ENCODE results near the gene EYA2. TPM values are rescaled to one million over a fixed set of nuclear protein-coding genes. Genes with fewer than 3 reads are reported as not detected.

EYA2 gene
- total RNA-seq, 1 experiment from 2014 or later = 0.33 TPM

- peaks cover 20% of the 10 kb centered on the region for H3K27me3 ChIP-seq (ENCODE audit: low read length)
- POLR2A ChIA-PET (ENCODE audit: unreplicated experiment) = no interaction called here
- H3K9me2 ChIP-seq (replicated peaks; ENCODE audit: low read length) = no peaks in the 10 kb centered on the region
- DNase-seq = peak; percentile 21
- no peaks in the 10 kb centered on the region for H4K20me1 ChIP-seq (ENCODE audit: low read length)
- H2AFZ ChIP-seq (ENCODE audit: low read length) = no peak overlapping the region
- BruUV-seq (replicated peaks) = no TSS peak
- H3F3A ChIP-seq (ENCODE audit: low read length, unreplicated experiment) = no peaks in the 10 kb centered on the region
- H3K79me2 ChIP-seq (ENCODE audit: low read length) = no peaks in the 10 kb centered on the region
- no peak overlapping the region for H3K9ac ChIP-seq (ENCODE audit: low read length)
- H3K36me3 ChIP-seq (ENCODE audit: low read depth, low read length) = no peaks in the 10 kb centered on the region
- CTCF ChIA-PET = no interaction called here
- intact Hi-C loops (cut with micrococcal nuclease) = no loop called here
- H3K27ac ChIP-seq (ENCODE audit: low read length) = no peak overlapping the region
- H3K4me2 ChIP-seq (ENCODE audit: low read length) = no peak overlapping the region
- H3K9me3 ChIP-seq (ENCODE audit: low read length) = no peaks in the 10 kb centered on the region
- H3K4me1 ChIP-seq (ENCODE audit: insufficient read depth, low read length) = no peaks in the 10 kb centered on the region
- TF ChIP-seq EZH2 (IDR thresholded peaks at IDR 0.05; ENCODE audit: low read length, unreplicated experiment) = no peak
- TF ChIP-seq EZH2phosphoT487 (IDR thresholded peaks at IDR 0.05; ENCODE audit: borderline replicate concordance, low read length) = no peak
- TF ChIP-seq CTCF (conservative IDR thresholded peaks at IDR 0.05; ENCODE audit: low read depth, low read length) = no peak
- no peak overlapping the region for H3K4me3 ChIP-seq (ENCODE audit: low read length)
- peak; percentile 42 for ATAC-seq
Observed at GRCh38 chr20:47008842-47009518, 114.3 kb downstream of the EYA2 start.

- no peaks in the 10 kb centered on the region for H3K9me2 ChIP-seq (replicated peaks; ENCODE audit: low read length)
- H3F3A ChIP-seq (ENCODE audit: low read length, unreplicated experiment) = no peaks in the 10 kb centered on the region
- no peaks in the 10 kb centered on the region for H3K79me2 ChIP-seq (ENCODE audit: low read length)
- H3K4me2 ChIP-seq (ENCODE audit: low read length) = no peak overlapping the region
- no peak overlapping the region for H3K4me3 ChIP-seq (ENCODE audit: low read length)
- no peaks in the 10 kb centered on the region for H3K4me1 ChIP-seq (ENCODE audit: insufficient read depth, low read length)
- no peak overlapping the region for H3K9ac ChIP-seq (ENCODE audit: low read length)
- no peak overlapping the region for H3K27ac ChIP-seq (ENCODE audit: low read length)
- BruUV-seq (replicated peaks) = no TSS peak
- H3K9me3 ChIP-seq (ENCODE audit: low read length) = no peaks in the 10 kb centered on the region
- ChIA-PET CTCF (no interaction called here), POLR2A (ENCODE audit: unreplicated experiment) (no interaction called here)
- intact Hi-C loops (cut with micrococcal nuclease) = loop anchor here (5.0 kb wide), 1 partner anchor 252 kb away; no protein-coding TSS in a partner anchor
- peaks cover 15% of the 10 kb centered on the region for H3K27me3 ChIP-seq (ENCODE audit: low read length)
- H3K36me3 ChIP-seq (ENCODE audit: low read depth, low read length) = no peaks in the 10 kb centered on the region
- H4K20me1 ChIP-seq (ENCODE audit: low read length) = no peaks in the 10 kb centered on the region
- no peak for DNase-seq
- TF ChIP-seq EZH2phosphoT487 (IDR thresholded peaks at IDR 0.05; ENCODE audit: borderline replicate concordance, low read length) = no peak
- TF ChIP-seq CTCF (conservative IDR thresholded peaks at IDR 0.05; ENCODE audit: low read depth, low read length) = no peak
- TF ChIP-seq EZH2 (IDR thresholded peaks at IDR 0.05; ENCODE audit: low read length, unreplicated experiment) = no peak
- H2AFZ ChIP-seq (ENCODE audit: low read length) = no peak overlapping the region
- no peak for ATAC-seq
Observed at GRCh38 chr20:47009784-47010183, 115.1 kb downstream of the EYA2 start.

GRCh38 chr20:47011984-47012383 lies 117.3 kb downstream of the EYA2 start:
- Histone ChIP-seq H2AFZ (ENCODE audit: low read length) (no peak overlapping the region), H3K79me2 (ENCODE audit: low read length) (no peaks in the 10 kb centered on the region), H3K27ac (ENCODE audit: low read length) (no peak overlapping the region), H3K9me2 (replicated peaks; ENCODE audit: low read length) (no peaks in the 10 kb centered on the region), H3K27me3 (ENCODE audit: low read length) (peaks cover 23% of the 10 kb centered on the region), H3K9ac (ENCODE audit: low read length) (no peak overlapping the region), H3K36me3 (ENCODE audit: low read depth, low read length) (no peaks in the 10 kb centered on the region), H3F3A (ENCODE audit: low read length, unreplicated experiment) (no peaks in the 10 kb centered on the region), H3K4me1 (ENCODE audit: insufficient read depth, low read length) (no peaks in the 10 kb centered on the region), H3K9me3 (ENCODE audit: low read length) (no peaks in the 10 kb centered on the region), H3K4me3 (ENCODE audit: low read length) (no peak overlapping the region), H4K20me1 (ENCODE audit: low read length) (no peaks in the 10 kb centered on the region), H3K4me2 (ENCODE audit: low read length) (no peak overlapping the region)
- POLR2A ChIA-PET (ENCODE audit: unreplicated experiment) = no interaction called here
- ATAC-seq (no peak), DNase-seq (no peak)
- no TSS peak for BruUV-seq (replicated peaks)
- intact Hi-C loops (cut with micrococcal nuclease) = loop anchor here (5.0 kb wide), 1 partner anchor 255 kb away; no protein-coding TSS in a partner anchor
- CTCF ChIA-PET = no interaction called here
- TF ChIP-seq EZH2phosphoT487 (IDR thresholded peaks at IDR 0.05; ENCODE audit: borderline replicate concordance, low read length) = no peak
- no peak for TF ChIP-seq CTCF (conservative IDR thresholded peaks at IDR 0.05; ENCODE audit: low read depth, low read length)
- no peak for TF ChIP-seq EZH2 (IDR thresholded peaks at IDR 0.05; ENCODE audit: low read length, unreplicated experiment)
